Measurements from ENCODE around the gene BANP.

DNA sequence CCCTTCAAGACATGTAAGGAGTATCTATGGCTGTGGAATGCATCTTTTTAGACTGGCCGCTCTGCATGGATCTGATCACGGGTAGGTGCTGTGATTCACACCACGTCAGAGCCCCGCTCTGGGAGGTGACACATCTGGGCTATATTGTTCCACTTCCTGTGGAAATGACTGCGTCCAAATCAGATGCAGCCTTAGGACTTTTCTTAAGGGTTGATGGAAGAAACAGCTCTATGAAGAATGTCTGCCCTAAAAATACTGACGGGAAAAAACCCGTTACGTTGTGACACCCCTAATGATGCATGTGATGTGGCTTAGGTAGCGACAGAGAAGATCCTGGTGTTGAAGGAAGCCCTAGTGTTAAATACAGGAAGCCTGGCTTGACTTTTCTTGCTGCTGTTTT lies 12.2 kb downstream of the BANP start:
- TF ChIP-seq POLR2A (IDR thresholded peaks at IDR 0.05; ENCODE audit: low read length): no peak
- no peak for TF ChIP-seq GATA1 (IDR thresholded peaks at IDR 0.05; ENCODE audit: low read depth, low read length)

Measured in erythroblast (primary cell).